Measurements from ENCODE around the gene CHD5. TPM values are rescaled to one million over a fixed set of nuclear protein-coding genes. Genes with fewer than 3 reads are reported as not detected.

The CHD5 gene
- polyA plus RNA-seq, 2 of the 4 experiments (the other 2 are of a cell fraction): 0.21 to 0.66 TPM

DNA sequence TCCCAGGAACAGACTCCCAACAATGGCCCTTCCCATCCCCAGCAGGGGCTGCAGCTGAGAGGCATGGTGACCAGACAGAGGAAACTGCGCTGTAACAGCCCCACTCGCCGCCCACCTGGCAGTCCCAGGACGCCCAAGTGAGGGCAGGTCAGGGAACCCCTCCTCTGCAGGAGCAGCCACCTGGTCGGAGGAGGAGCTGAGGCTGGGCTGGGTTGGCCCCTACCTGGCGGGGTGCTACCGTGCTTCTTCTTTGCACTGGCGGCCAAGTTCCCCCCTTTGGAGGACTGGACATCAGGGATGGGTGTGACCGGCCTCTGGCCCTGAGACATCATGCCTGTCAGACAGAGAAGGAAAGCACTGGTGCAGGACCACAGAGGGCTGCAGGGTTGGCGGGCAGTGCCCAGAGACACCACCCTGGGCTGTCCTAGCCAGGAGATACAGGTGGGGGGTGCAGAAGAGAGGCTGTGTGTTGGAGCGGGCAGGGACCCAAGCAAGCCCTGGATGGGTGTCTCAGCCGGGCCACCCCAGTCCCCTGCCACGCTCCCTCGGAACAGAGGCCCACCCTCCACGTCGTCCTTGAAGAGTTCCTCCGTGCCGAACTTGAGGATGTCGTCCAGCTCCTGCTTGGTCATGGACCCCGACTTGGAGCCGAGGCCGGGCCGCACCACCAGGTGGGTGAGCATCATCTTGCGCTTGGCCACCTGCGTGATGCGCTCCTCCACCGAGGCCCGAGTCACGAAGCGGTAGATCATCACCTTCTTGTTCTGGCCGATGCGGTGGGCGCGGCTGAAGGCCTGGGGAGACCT, 51.6 kb downstream of the CHD5 start:
- POLR2A ChIA-PET: no interaction called here
- Histone ChIP-seq H3K27ac (no peak overlapping the region), H3K4me3 (no peak overlapping the region), H3K9me3 (peaks cover 6% of the 10 kb centered on the region; the same call in 1 of the 3 replicates), H3K4me2 (peak overlapping the region; percentile 54), H3K4me1 (peaks cover 3% of the 10 kb centered on the region; the same call in 2 of the 3 replicates)
- 93% methylated on average over 25 of the region's 34 CpGs for WGBS (ENCODE audit: missing lambda C conversion rate)
- CTCF ChIA-PET: interaction anchor here (2.6 kb wide), 1 partner anchor 43 kb away, joined by 11 read pairs; no protein-coding TSS in a partner anchor
- no peak for FAIRE-seq
- DNase-seq (ENCODE audit: low read depth in 1 of 2, low spot score in 1 of 2): no peak
- ATAC-seq: no peak; a peak in 1 of 6 replicates
- TF ChIP-seq, protein P1, sequence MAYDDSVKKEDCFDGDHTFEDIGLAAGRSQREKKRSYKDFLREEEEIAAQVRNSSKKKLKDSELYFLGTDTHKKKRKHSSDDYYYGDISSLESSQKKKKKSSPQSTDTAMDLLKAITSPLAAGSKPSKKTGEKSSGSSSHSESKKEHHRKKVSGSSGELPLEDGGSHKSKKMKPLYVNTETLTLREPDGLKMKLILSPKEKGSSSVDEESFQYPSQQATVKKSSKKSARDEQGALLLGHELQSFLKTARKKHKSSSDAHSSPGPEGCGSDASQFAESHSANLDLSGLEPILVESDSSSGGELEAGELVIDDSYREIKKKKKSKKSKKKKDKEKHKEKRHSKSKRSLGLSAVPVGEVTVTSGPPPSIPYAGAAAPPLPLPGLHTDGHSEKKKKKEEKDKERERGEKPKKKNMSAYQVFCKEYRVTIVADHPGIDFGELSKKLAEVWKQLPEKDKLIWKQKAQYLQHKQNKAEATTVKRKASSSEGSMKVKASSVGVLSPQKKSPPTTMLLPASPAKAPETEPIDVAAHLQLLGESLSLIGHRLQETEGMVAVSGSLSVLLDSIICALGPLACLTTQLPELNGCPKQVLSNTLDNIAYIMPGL (CRISPR knock-in tag; IDR thresholded peaks at IDR 0.05; ENCODE audit: borderline replicate concordance): no peak
- no peak for TF ChIP-seq RCOR1 (IDR thresholded peaks at IDR 0.05; ENCODE audit: low read depth, low read length)

DNA sequence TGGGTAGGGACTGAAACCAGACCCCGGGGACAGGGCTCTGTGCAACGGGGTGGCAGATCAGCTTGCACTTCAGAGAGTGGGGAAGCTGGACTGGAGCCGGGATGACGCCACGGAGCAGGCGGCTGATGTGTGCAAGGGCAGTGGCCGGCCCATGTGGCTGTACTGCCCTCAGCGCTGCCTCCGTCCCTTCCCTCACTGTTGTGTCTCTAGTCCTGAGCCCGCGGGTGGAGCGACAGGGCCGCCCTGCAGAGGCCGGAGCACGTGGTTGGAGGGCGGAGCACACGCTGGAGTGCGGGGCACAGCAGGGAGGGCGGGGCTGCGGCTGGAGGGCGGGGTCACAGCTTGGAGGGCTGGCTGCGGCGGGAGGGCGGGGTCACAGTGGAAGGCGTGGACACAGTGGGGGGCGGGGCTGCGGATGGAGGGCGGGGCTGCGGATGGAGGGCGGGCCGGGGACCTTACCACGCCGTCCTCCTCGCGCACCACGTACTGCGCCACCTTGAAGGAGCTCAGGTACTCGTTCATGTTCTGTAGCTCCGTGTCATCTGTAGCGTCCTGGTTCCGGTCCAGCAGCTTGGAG, 52.4 kb downstream of the CHD5 start:
- Histone ChIP-seq H3K27ac (peak overlapping the region in 1 of 2 experiments; percentile 61; a peak in 2 of 6 replicates), H3K9me3 (peaks cover 6% of the 10 kb centered on the region; the same call in 1 of the 3 replicates), H3K4me3 (no peak overlapping the region), H3K4me1 (peaks cover 3% of the 10 kb centered on the region; the same call in 2 of the 3 replicates), H3K4me2 (peak overlapping the region; percentile 54)
- WGBS (ENCODE audit: missing lambda C conversion rate): 34% methylated on average over 23 of the region's 41 CpGs
- FAIRE-seq (no peak), DNase-seq (ENCODE audit: low read depth in 1 of 2, low spot score in 1 of 2) (peak; percentile 54 to 67), ATAC-seq (peak; percentile 61 to 89)
- TF ChIP-seq, protein P2, sequence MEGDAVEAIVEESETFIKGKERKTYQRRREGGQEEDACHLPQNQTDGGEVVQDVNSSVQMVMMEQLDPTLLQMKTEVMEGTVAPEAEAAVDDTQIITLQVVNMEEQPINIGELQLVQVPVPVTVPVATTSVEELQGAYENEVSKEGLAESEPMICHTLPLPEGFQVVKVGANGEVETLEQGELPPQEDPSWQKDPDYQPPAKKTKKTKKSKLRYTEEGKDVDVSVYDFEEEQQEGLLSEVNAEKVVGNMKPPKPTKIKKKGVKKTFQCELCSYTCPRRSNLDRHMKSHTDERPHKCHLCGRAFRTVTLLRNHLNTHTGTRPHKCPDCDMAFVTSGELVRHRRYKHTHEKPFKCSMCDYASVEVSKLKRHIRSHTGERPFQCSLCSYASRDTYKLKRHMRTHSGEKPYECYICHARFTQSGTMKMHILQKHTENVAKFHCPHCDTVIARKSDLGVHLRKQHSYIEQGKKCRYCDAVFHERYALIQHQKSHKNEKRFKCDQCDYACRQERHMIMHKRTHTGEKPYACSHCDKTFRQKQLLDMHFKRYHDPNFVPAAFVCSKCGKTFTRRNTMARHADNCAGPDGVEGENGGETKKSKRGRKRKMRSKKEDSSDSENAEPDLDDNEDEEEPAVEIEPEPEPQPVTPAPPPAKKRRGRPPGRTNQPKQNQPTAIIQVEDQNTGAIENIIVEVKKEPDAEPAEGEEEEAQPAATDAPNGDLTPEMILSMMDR (IDR thresholded peaks at IDR 0.05): no peak
- TF ChIP-seq EP300 (IDR thresholded peaks at IDR 0.05) (no peak), RCOR1 (IDR thresholded peaks at IDR 0.05; ENCODE audit: low read depth, low read length) (no peak), FOXS1 (CRISPR knock-in tag; IDR thresholded peaks at IDR 0.05) (no peak), HOXB5 (CRISPR knock-in tag; IDR thresholded peaks at IDR 0.05) (no peak), FOSL2 (IDR thresholded peaks at IDR 0.05) (no peak), FOSL2 (CRISPR knock-in tag; IDR thresholded peaks at IDR 0.05) (no peak), RARB (CRISPR knock-in tag; IDR thresholded peaks at IDR 0.05) (no peak), HOXA7 (CRISPR knock-in tag; IDR thresholded peaks at IDR 0.05) (no peak), CHD2 (IDR thresholded peaks at IDR 0.05; ENCODE audit: low read length, partially characterized antibody) (no peak), NPAS2 (CRISPR knock-in tag; IDR thresholded peaks at IDR 0.05; ENCODE audit: borderline replicate concordance) (no peak), POLR2A (IDR thresholded peaks at IDR 0.05; ENCODE audit: low read length) (no peak), ZNF302 (CRISPR knock-in tag; IDR thresholded peaks at IDR 0.05) (no peak), JUNB (IDR thresholded peaks at IDR 0.05) (no peak), MAZ (IDR thresholded peaks at IDR 0.05; ENCODE audit: borderline replicate concordance, low read depth, low read length) (no peak)
- TF ChIP-seq, protein P3, sequence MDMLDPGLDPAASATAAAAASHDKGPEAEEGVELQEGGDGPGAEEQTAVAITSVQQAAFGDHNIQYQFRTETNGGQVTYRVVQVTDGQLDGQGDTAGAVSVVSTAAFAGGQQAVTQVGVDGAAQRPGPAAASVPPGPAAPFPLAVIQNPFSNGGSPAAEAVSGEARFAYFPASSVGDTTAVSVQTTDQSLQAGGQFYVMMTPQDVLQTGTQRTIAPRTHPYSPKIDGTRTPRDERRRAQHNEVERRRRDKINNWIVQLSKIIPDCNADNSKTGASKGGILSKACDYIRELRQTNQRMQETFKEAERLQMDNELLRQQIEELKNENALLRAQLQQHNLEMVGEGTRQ (IDR thresholded peaks at IDR 0.05): peak; percentile 14; the same call in 1 of the 2 replicates
- TF ChIP-seq, protein P4, sequence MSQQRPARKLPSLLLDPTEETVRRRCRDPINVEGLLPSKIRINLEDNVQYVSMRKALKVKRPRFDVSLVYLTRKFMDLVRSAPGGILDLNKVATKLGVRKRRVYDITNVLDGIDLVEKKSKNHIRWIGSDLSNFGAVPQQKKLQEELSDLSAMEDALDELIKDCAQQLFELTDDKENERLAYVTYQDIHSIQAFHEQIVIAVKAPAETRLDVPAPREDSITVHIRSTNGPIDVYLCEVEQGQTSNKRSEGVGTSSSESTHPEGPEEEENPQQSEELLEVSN (IDR thresholded peaks at IDR 0.05; ENCODE audit: borderline replicate concordance, low read depth): peak; percentile 60; the same call in 1 of the 2 replicates
- TF ChIP-seq, protein P5, sequence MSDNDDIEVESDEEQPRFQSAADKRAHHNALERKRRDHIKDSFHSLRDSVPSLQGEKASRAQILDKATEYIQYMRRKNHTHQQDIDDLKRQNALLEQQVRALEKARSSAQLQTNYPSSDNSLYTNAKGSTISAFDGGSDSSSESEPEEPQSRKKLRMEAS (IDR thresholded peaks at IDR 0.05): peak; percentile 80
- ChIA-PET CTCF (interaction anchor here (0.6 to 2.6 kb wide), 3 partner anchors 14 to 77 kb away, joined by 3 to 11 read pairs (median 3); no protein-coding TSS in a partner anchor), POLR2A (no interaction called here)
